Fibroblast of skin of scalp (primary cell): ENCODE results near the gene EYA2.

Experiments
- DNase-seq: peaks from one replicate; pipeline ENCODE4 v3.0.0-alpha.2; 2013

Gene EYA2

GRCh38 chr20:47038566-47039560 lies 144.2 kb downstream of the EYA2 start:
- peak; percentile 18 for DNase-seq

GRCh38 chr20:47040506-47041125 lies 146.0 kb downstream of the EYA2 start:
- no peak for DNase-seq

- no peak for DNase-seq
Observed at GRCh38 chr20:47041396-47041899, 146.8 kb downstream of the EYA2 start.

GRCh38 chr20:47042464-47042863 lies 147.8 kb downstream of the EYA2 start:
- DNase-seq = no peak

- DNase-seq = peak; percentile 62
Observed at GRCh38 chr20:47043086-47043485, 148.4 kb downstream of the EYA2 start.

GRCh38 chr20:47044938-47045337 lies 150.3 kb downstream of the EYA2 start:
- DNase-seq = no peak

- no peak for DNase-seq
Observed at GRCh38 chr20:47048054-47048453, 153.4 kb downstream of the EYA2 start.

GRCh38 chr20:47049771-47050170 lies 155.1 kb downstream of the EYA2 start:
- DNase-seq = no peak

GRCh38 chr20:47050996-47051395 lies 156.4 kb downstream of the EYA2 start:
- DNase-seq = no peak

- DNase-seq = no peak
Observed at GRCh38 chr20:47051936-47052526, 157.4 kb downstream of the EYA2 start.

- no peak for DNase-seq
Observed at GRCh38 chr20:47054506-47054905, 159.9 kb downstream of the EYA2 start.

- no peak for DNase-seq
Observed at GRCh38 chr20:47054945-47055344, 160.3 kb downstream of the EYA2 start.

- DNase-seq = peak; percentile 22
Observed at GRCh38 chr20:47055699-47056369, 161.2 kb downstream of the EYA2 start.

GRCh38 chr20:47057661-47058060 lies 163.0 kb downstream of the EYA2 start:
- no peak for DNase-seq

- no peak for DNase-seq
Observed at GRCh38 chr20:47058236-47058635, 163.6 kb downstream of the EYA2 start.

- no peak for DNase-seq
Observed at GRCh38 chr20:47059536-47059935, 164.9 kb downstream of the EYA2 start.

- no peak for DNase-seq
Observed at GRCh38 chr20:47061549-47061948, 166.9 kb downstream of the EYA2 start.

- no peak for DNase-seq
Observed at GRCh38 chr20:47062226-47062890, 167.7 kb downstream of the EYA2 start.

- DNase-seq = no peak
Observed at GRCh38 chr20:47063407-47063806, 168.8 kb downstream of the EYA2 start.

- DNase-seq = no peak
Observed at GRCh38 chr20:47063808-47064207, 169.2 kb downstream of the EYA2 start.

- no peak for DNase-seq
Observed at GRCh38 chr20:47066484-47067270, 172.0 kb downstream of the EYA2 start.
